Keratinocyte (primary cell): ENCODE measurements around the gene CCDC174. TPM values are rescaled to one million over a fixed set of nuclear protein-coding genes. Genes with fewer than 3 reads are reported as not detected.

ENCODE experiments used
- DNase-seq: peaks from one replicate; pipeline ENCODE4 v3.0.0-alpha.2; 2011; ENCODE audit warnings: low read depth, missing footprints, low spot score
- FAIRE-seq: peaks from 2 replicates; lab custom pipeline; 2011; peaks lifted over from hg19 to GRCh38; lab: Jason Lieb, UNC
- H2AFZ ChIP-seq: 2 replicates; pipeline ENCODE4 v1.6.0; 2012; ENCODE audit warnings: low read length, control low read depth, inconsistent platforms; ENCODE audit not compliant: control insufficient read depth
- H3K27ac ChIP-seq: 2 replicates; pipeline ENCODE4 v1.5.1; 2011; ENCODE audit warnings: low read length; ENCODE audit not compliant: control insufficient read depth, insufficient read depth
- H3K27me3 ChIP-seq: 3 replicates; pipeline ENCODE4 v1.6.0; 2011; ENCODE audit warnings: low read length; ENCODE audit not compliant: control insufficient read depth, insufficient read depth; ENCODE audit errors: extremely low read depth
- H3K36me3 ChIP-seq, 2 experiments: 2 replicates in 1 of 2; 3 replicates in 1 of 2; pipeline ENCODE4 v1.5.1; 2011; ENCODE audit warnings: low read length in 2 of 2, mild to moderate bottlenecking in 1 of 2; ENCODE audit not compliant: control insufficient read depth in 2 of 2, insufficient read depth in 2 of 2; ENCODE audit errors: extremely low read depth in 1 of 2
- H3K4me1 ChIP-seq: 3 replicates; pipeline ENCODE4 v1.5.1; 2011; ENCODE audit warnings: low read length; ENCODE audit not compliant: control insufficient read depth, insufficient read depth; ENCODE audit errors: extremely low read depth
- H3K4me2 ChIP-seq: 3 replicates; pipeline ENCODE4 v1.6.0; 2011; ENCODE audit warnings: low read depth, low read length; ENCODE audit not compliant: control insufficient read depth, insufficient read depth; ENCODE audit errors: extremely low read depth
- H3K4me3 ChIP-seq, 3 experiments: fragments of 200-600 bp in 1 of 3; sonication (generic) in 1 of 3; 2 replicates in 2 of 3; 3 replicates in 1 of 3; pipeline ENCODE4 v1.5.1; 2011 to 2016; ENCODE audit warnings: low read length in 3 of 3, mild to moderate bottlenecking in 3 of 3, control low read depth in 2 of 3, inconsistent platforms in 1 of 3, low read depth in 1 of 3, mixed read lengths in 1 of 3, mixed run types in 1 of 3, moderate library complexity in 1 of 3; ENCODE audit not compliant: control insufficient read depth in 2 of 3, insufficient read depth in 2 of 3; ENCODE audit errors: extremely low read depth in 1 of 3
- H3K79me2 ChIP-seq: 2 replicates; pipeline ENCODE4 v1.6.0; 2012; ENCODE audit warnings: low read length; ENCODE audit not compliant: control insufficient read depth, insufficient read depth
- H3K9ac ChIP-seq: 3 replicates; pipeline ENCODE4 v1.6.0; 2011; ENCODE audit warnings: low read length; ENCODE audit not compliant: control insufficient read depth, insufficient read depth; ENCODE audit errors: extremely low read depth
- H3K9me1 ChIP-seq: 3 replicates; pipeline ENCODE4 v1.6.0; 2011; ENCODE audit warnings: low read length; ENCODE audit not compliant: control insufficient read depth, insufficient read depth; ENCODE audit errors: extremely low read depth
- H3K9me3 ChIP-seq: 2 replicates; pipeline ENCODE4 v1.5.1; 2012; ENCODE audit warnings: low read depth, low read length; ENCODE audit not compliant: control insufficient read depth
- H4K20me1 ChIP-seq: 3 replicates; pipeline ENCODE4 v1.6.0; 2011; ENCODE audit warnings: low read length; ENCODE audit not compliant: control insufficient read depth, insufficient read depth; ENCODE audit errors: extremely low read depth
- CTCF ChIP-seq, 3 experiments: IDR thresholded peaks in 1 of 3; conservative IDR thresholded peaks in 1 of 3; optimal IDR thresholded peaks in 1 of 3; 2 replicates in 2 of 3; 3 replicates in 1 of 3; pipeline versions ENCODE3 to v1.5.1; 2011; ENCODE audit warnings: low read length in 3 of 3, mild to moderate bottlenecking in 3 of 3, moderate library complexity in 2 of 3, control low read depth in 1 of 3, inconsistent platforms in 1 of 3; ENCODE audit not compliant: insufficient read depth in 2 of 3; ENCODE audit errors: extremely low read depth in 1 of 3
- EZH2 ChIP-seq: IDR thresholded peaks from one replicate; pipeline ENCODE4 v1.6.1; 2012; ENCODE audit warnings: inconsistent platforms, mild to moderate bottlenecking, low read length, moderate library complexity
- dilution Hi-C: fragments of 300-500 bp; cut with MboI; formaldehyde crosslinking; loops from one replicate; pipeline ENCODE4 v1.7.0; 2020; ENCODE audit warnings: low sequenced_read_pairs; ENCODE audit not compliant: extremely low pct_ligation_motif_present
- polyA plus RNA-seq, 5 experiments: library from polyadenylated mRNA; depleted of rRNA in 3 of 5; stranded (reverse) in 3 of 5; stranded (forward) in 1 of 5; unstranded in 1 of 5; fragments of >200 nt; gene quantifications; 1 replicate in 1 of 5; 2 replicates in 3 of 5; 3 replicates in 1 of 5; pipeline versions ENCODE4 v1.2.1 to v1.2.3, GENCODE V29; 2011 to 2012; ENCODE audit warnings: missing spikeins in 2 of 5, low read depth in 1 of 5, low replicate concordance in 1 of 5

CCDC174 gene
- polyA plus RNA-seq, 1 donor (not counting 4 experiments of a cell fraction or from before 2014, with no cell fraction given) = 6.2 TPM

GRCh38 chr3:14658978-14659377 lies 7.4 kb downstream of the CCDC174 start:
- dilution Hi-C loops = no loop called here
- DNase-seq (no peak), FAIRE-seq (no peak)
- Histone ChIP-seq H3K4me1 (no peaks in the 10 kb centered on the region), H3K4me3 (no peak overlapping the region), H3K27ac (no peak overlapping the region), H3K27me3 (no peaks in the 10 kb centered on the region), H4K20me1 (no peaks in the 10 kb centered on the region), H3K9me1 (no peaks in the 10 kb centered on the region), H3K9me3 (no peaks in the 10 kb centered on the region), H2AFZ (no peak overlapping the region), H3K9ac (no peak overlapping the region), H3K36me3 (peaks cover 43 to 55% of the 10 kb centered on the region in 2 experiments), H3K79me2 (peaks cover under 1% of the 10 kb centered on the region), H3K4me2 (no peak overlapping the region)
- no peak for TF ChIP-seq EZH2
- TF ChIP-seq CTCF (optimal IDR thresholded peaks at IDR 0.05 in 1 of 3, IDR thresholded peaks at IDR 0.05 in 1 of 3, conservative IDR thresholded peaks at IDR 0.05 in 1 of 3; ENCODE audit: extremely low read depth in 1 of 3, insufficient read depth in 2 of 3, low read length in 3 of 3) = no peak

- H3K79me2 ChIP-seq = no peaks in the 10 kb centered on the region
- dilution Hi-C loops = no loop called here
- no peak overlapping the region for H2AFZ ChIP-seq
- H3K36me3 ChIP-seq = peaks cover 47 to 53% of the 10 kb centered on the region in 2 experiments
- no peak overlapping the region for H3K27ac ChIP-seq
- no peaks in the 10 kb centered on the region for H3K9me3 ChIP-seq
- no peak overlapping the region for H3K4me2 ChIP-seq
- no peak for DNase-seq
- no peak overlapping the region for H3K4me3 ChIP-seq
- H3K4me1 ChIP-seq = no peaks in the 10 kb centered on the region
- no peak overlapping the region for H3K9ac ChIP-seq
- no peak for FAIRE-seq
- TF ChIP-seq CTCF (optimal IDR thresholded peaks at IDR 0.05 in 1 of 3, IDR thresholded peaks at IDR 0.05 in 1 of 3, conservative IDR thresholded peaks at IDR 0.05 in 1 of 3; ENCODE audit: extremely low read depth in 1 of 3, insufficient read depth in 2 of 3, low read length in 3 of 3) = no peak
- no peak for TF ChIP-seq EZH2
- H3K27me3 ChIP-seq = no peaks in the 10 kb centered on the region
- H3K9me1 ChIP-seq = no peaks in the 10 kb centered on the region
- no peaks in the 10 kb centered on the region for H4K20me1 ChIP-seq
Measured at GRCh38 chr3:14660942-14661341, 9.4 kb downstream of the CCDC174 start.
